ENCODE data around the gene UGT1A9. TPM values are rescaled to one million over a fixed set of nuclear protein-coding genes. Genes with fewer than 3 reads are reported as not detected.
"Not testable (repeated sequence)": the region's sequence is repeated elsewhere in the genome, so short reads cannot be mapped to it uniquely, and the experiment has no call there.

UGT1A9 gene
- total and polyA plus RNA-seq, 2 of the 13 experiments (the other 11 are each of a cell fraction or from before 2014, with no cell fraction given) = 0.07 TPM; not detected in 1

DNA sequence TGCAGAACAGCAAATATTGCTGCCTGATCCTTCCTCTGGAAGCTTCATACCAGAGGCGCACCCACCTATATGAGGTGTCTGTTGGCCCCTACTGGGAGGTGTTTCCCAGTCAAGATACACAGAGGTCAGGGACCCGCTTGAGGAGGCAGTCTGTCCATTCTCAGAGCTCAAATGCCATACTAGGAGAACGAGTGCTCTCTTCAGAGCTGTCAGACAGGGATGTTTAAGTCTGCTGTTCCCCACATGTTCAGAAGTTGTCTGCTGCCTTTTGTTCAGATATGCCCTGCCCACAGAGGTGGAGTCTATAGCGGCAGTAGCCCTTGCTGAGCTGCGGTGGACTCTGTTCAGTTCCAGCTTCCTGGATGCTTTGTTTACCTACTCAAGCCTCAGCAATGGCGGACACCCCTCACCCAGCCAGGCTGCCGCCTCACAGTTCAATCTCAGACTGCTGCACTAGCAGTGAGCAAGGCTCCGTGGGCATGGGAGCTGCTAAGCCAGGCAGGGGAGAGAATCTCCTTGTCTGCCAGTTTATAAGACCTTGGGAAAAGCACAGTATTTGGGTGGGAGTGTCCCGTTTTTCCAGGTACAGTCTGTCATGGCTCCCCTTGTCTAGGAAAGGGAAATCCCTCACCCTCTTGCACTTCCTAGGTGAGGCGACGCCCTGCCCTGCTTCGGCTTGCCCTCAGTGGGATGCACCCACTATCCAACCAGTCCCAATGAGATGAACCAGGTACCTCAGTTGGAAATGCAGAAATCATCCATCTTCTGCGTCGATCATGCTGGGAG, 65.4 kb downstream of the UGT1A9 start (continued):
- TF ChIP-seq ZNF503 (CRISPR knock-in tag; IDR thresholded peaks at IDR 0.05) (peak; percentile 30; the same call in 1 of the 2 replicates), RXRB (CRISPR knock-in tag; IDR thresholded peaks at IDR 0.05; ENCODE audit: borderline replicate concordance) (peak; percentile 66), MAZ (CRISPR knock-in tag; IDR thresholded peaks at IDR 0.05; ENCODE audit: low read depth) (peak; percentile 40; the same call in 1 of the 2 replicates), TAF1 (CRISPR knock-in tag; IDR thresholded peaks at IDR 0.05) (peak; percentile 62), MAX (IDR thresholded peaks at IDR 0.05) (peak; percentile 56), DPF2 (CRISPR knock-in tag; IDR thresholded peaks at IDR 0.05; ENCODE audit: borderline replicate concordance, low read depth) (0 out of 2 replicates have a peak, but pooled peaks have one; percentile 53), ERF (CRISPR knock-in tag; IDR thresholded peaks at IDR 0.05) (peak; percentile 79), BORCS8-MEF2B (CRISPR knock-in tag; IDR thresholded peaks at IDR 0.05) (peak; percentile 47; the same call in 1 of the 2 replicates), ZNF879 (CRISPR knock-in tag; IDR thresholded peaks at IDR 0.05) (peak; percentile 65; the same call in 1 of the 2 replicates), YEATS4 (CRISPR knock-in tag; IDR thresholded peaks at IDR 0.05; ENCODE audit: borderline replicate concordance) (peak; percentile 50; the same call in 1 of the 2 replicates), ZNF609 (CRISPR knock-in tag; IDR thresholded peaks at IDR 0.05; ENCODE audit: borderline replicate concordance) (peak; percentile 63), ARID4A (CRISPR knock-in tag; IDR thresholded peaks at IDR 0.05; ENCODE audit: borderline replicate concordance) (peak; percentile 72; the same call in 1 of the 2 replicates)
- TF ChIP-seq MAZ (IDR thresholded peaks at IDR 0.05; ENCODE audit: borderline replicate concordance, low read depth, low read length) = not testable (repeated sequence)
- TF ChIP-seq, protein P1, sequence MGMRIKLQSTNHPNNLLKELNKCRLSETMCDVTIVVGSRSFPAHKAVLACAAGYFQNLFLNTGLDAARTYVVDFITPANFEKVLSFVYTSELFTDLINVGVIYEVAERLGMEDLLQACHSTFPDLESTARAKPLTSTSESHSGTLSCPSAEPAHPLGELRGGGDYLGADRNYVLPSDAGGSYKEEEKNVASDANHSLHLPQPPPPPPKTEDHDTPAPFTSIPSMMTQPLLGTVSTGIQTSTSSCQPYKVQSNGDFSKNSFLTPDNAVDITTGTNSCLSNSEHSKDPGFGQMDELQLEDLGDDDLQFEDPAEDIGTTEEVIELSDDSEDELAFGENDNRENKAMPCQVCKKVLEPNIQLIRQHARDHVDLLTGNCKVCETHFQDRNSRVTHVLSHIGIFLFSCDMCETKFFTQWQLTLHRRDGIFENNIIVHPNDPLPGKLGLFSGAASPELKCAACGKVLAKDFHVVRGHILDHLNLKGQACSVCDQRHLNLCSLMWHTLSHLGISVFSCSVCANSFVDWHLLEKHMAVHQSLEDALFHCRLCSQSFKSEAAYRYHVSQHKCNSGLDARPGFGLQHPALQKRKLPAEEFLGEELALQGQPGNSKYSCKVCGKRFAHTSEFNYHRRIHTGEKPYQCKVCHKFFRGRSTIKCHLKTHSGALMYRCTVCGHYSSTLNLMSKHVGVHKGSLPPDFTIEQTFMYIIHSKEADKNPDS (CRISPR knock-in tag; IDR thresholded peaks at IDR 0.05) = 0 out of 2 replicates have a peak, but pooled peaks have one; percentile 75
